Keratinocyte (primary cell): Measurements from ENCODE around the gene MRPL38. TPM values are rescaled to one million over a fixed set of nuclear protein-coding genes. Genes with fewer than 3 reads are reported as not detected.
"Not testable (repeated sequence)": the region's sequence is repeated elsewhere in the genome, so short reads cannot be mapped to it uniquely, and the experiment has no call there.

Experiments used
- DNase-seq: peaks from one replicate; pipeline ENCODE4 v3.0.0-alpha.2; 2011; ENCODE audit warnings: low read depth, missing footprints, low spot score
- FAIRE-seq: peaks from 2 replicates; lab custom pipeline; 2011; peaks lifted over from hg19 to GRCh38; lab: Jason Lieb, UNC
- H2AFZ ChIP-seq: 2 replicates; pipeline ENCODE4 v1.6.0; 2012; ENCODE audit warnings: low read length, control low read depth, inconsistent platforms; ENCODE audit not compliant: control insufficient read depth
- H3K27ac ChIP-seq: 2 replicates; pipeline ENCODE4 v1.5.1; 2011; ENCODE audit warnings: low read length; ENCODE audit not compliant: control insufficient read depth, insufficient read depth
- H3K27me3 ChIP-seq: 3 replicates; pipeline ENCODE4 v1.6.0; 2011; ENCODE audit warnings: low read length; ENCODE audit not compliant: control insufficient read depth, insufficient read depth; ENCODE audit errors: extremely low read depth
- H3K36me3 ChIP-seq, 2 experiments: 2 replicates in 1 of 2; 3 replicates in 1 of 2; pipeline ENCODE4 v1.5.1; 2011; ENCODE audit warnings: low read length in 2 of 2, mild to moderate bottlenecking in 1 of 2; ENCODE audit not compliant: control insufficient read depth in 2 of 2, insufficient read depth in 2 of 2; ENCODE audit errors: extremely low read depth in 1 of 2
- H3K4me1 ChIP-seq: 3 replicates; pipeline ENCODE4 v1.5.1; 2011; ENCODE audit warnings: low read length; ENCODE audit not compliant: control insufficient read depth, insufficient read depth; ENCODE audit errors: extremely low read depth
- H3K4me2 ChIP-seq: 3 replicates; pipeline ENCODE4 v1.6.0; 2011; ENCODE audit warnings: low read depth, low read length; ENCODE audit not compliant: control insufficient read depth, insufficient read depth; ENCODE audit errors: extremely low read depth
- H3K4me3 ChIP-seq, 3 experiments: fragments of 200-600 bp in 1 of 3; sonication (generic) in 1 of 3; 2 replicates in 2 of 3; 3 replicates in 1 of 3; pipeline ENCODE4 v1.5.1; 2011 to 2016; ENCODE audit warnings: low read length in 3 of 3, mild to moderate bottlenecking in 3 of 3, control low read depth in 2 of 3, inconsistent platforms in 1 of 3, low read depth in 1 of 3, mixed read lengths in 1 of 3, mixed run types in 1 of 3, moderate library complexity in 1 of 3; ENCODE audit not compliant: control insufficient read depth in 2 of 3, insufficient read depth in 2 of 3; ENCODE audit errors: extremely low read depth in 1 of 3
- H3K79me2 ChIP-seq: 2 replicates; pipeline ENCODE4 v1.6.0; 2012; ENCODE audit warnings: low read length; ENCODE audit not compliant: control insufficient read depth, insufficient read depth
- H3K9ac ChIP-seq: 3 replicates; pipeline ENCODE4 v1.6.0; 2011; ENCODE audit warnings: low read length; ENCODE audit not compliant: control insufficient read depth, insufficient read depth; ENCODE audit errors: extremely low read depth
- H3K9me1 ChIP-seq: 3 replicates; pipeline ENCODE4 v1.6.0; 2011; ENCODE audit warnings: low read length; ENCODE audit not compliant: control insufficient read depth, insufficient read depth; ENCODE audit errors: extremely low read depth
- H3K9me3 ChIP-seq: 2 replicates; pipeline ENCODE4 v1.5.1; 2012; ENCODE audit warnings: low read depth, low read length; ENCODE audit not compliant: control insufficient read depth
- H4K20me1 ChIP-seq: 3 replicates; pipeline ENCODE4 v1.6.0; 2011; ENCODE audit warnings: low read length; ENCODE audit not compliant: control insufficient read depth, insufficient read depth; ENCODE audit errors: extremely low read depth
- EZH2 ChIP-seq: IDR thresholded peaks from one replicate; pipeline ENCODE4 v1.6.1; 2012; ENCODE audit warnings: inconsistent platforms, mild to moderate bottlenecking, low read length, moderate library complexity
- dilution Hi-C: fragments of 300-500 bp; cut with MboI; formaldehyde crosslinking; loops from one replicate; pipeline ENCODE4 v1.7.0; 2020; ENCODE audit warnings: low sequenced_read_pairs; ENCODE audit not compliant: extremely low pct_ligation_motif_present
- polyA plus RNA-seq, 5 experiments: library from polyadenylated mRNA; depleted of rRNA in 3 of 5; stranded (reverse) in 3 of 5; stranded (forward) in 1 of 5; unstranded in 1 of 5; fragments of >200 nt; gene quantifications; 1 replicate in 1 of 5; 2 replicates in 3 of 5; 3 replicates in 1 of 5; pipeline versions ENCODE4 v1.2.1 to v1.2.3, GENCODE V29; 2011 to 2012; ENCODE audit warnings: missing spikeins in 2 of 5, low read depth in 1 of 5, low replicate concordance in 1 of 5
- TF ChIP-seq, protein P1 (sequence below), 3 experiments: IDR thresholded peaks in 1 of 3; conservative IDR thresholded peaks in 1 of 3; optimal IDR thresholded peaks in 1 of 3; 2 replicates in 2 of 3; 3 replicates in 1 of 3; pipeline versions ENCODE3 to v1.5.1; 2011; ENCODE audit warnings: low read length in 3 of 3, mild to moderate bottlenecking in 3 of 3, moderate library complexity in 2 of 3, control low read depth in 1 of 3, inconsistent platforms in 1 of 3; ENCODE audit not compliant: insufficient read depth in 2 of 3; ENCODE audit errors: extremely low read depth in 1 of 3

The MRPL38 gene
- polyA plus RNA-seq, 1 donor (not counting 4 experiments of a cell fraction or from before 2014, with no cell fraction given), result 25.2 TPM

DNA sequence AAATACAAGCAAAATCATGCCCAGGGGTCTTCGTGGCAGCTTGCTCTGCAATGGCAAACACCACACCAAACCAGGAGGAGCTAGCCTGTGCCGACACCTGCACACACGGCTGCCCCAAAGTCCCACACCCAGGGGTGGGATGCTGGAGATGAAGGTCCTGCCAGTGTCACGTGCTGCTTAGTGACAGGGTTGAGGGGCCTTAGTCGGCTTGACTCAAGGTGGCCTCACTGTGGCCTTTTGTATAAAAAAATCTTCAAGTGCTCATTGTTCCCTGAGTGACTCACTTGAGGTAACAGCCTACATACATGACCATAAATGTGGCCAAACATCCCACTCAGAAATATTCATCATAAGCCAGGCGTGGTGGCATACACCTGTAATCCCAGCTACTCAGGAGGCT, 15.2 kb downstream of the MRPL38 start:
- H3K79me2 ChIP-seq, result no peaks in the 10 kb centered on the region
- no peaks in the 10 kb centered on the region for H3K4me1 ChIP-seq
- peaks cover 6 to 7% of the 10 kb centered on the region in 2 experiments for H3K36me3 ChIP-seq
- H3K4me2 ChIP-seq, result no peak overlapping the region
- no peaks in the 10 kb centered on the region for H4K20me1 ChIP-seq
- DNase-seq, result no peak
- H3K4me3 ChIP-seq, result no peak overlapping the region
- FAIRE-seq, result no peak
- no peak overlapping the region for H3K27ac ChIP-seq
- dilution Hi-C loops, result no loop called here
- no peaks in the 10 kb centered on the region for H3K9me3 ChIP-seq
- TF ChIP-seq, protein P1, sequence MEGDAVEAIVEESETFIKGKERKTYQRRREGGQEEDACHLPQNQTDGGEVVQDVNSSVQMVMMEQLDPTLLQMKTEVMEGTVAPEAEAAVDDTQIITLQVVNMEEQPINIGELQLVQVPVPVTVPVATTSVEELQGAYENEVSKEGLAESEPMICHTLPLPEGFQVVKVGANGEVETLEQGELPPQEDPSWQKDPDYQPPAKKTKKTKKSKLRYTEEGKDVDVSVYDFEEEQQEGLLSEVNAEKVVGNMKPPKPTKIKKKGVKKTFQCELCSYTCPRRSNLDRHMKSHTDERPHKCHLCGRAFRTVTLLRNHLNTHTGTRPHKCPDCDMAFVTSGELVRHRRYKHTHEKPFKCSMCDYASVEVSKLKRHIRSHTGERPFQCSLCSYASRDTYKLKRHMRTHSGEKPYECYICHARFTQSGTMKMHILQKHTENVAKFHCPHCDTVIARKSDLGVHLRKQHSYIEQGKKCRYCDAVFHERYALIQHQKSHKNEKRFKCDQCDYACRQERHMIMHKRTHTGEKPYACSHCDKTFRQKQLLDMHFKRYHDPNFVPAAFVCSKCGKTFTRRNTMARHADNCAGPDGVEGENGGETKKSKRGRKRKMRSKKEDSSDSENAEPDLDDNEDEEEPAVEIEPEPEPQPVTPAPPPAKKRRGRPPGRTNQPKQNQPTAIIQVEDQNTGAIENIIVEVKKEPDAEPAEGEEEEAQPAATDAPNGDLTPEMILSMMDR (optimal IDR thresholded peaks at IDR 0.05 in 1 of 3, IDR thresholded peaks at IDR 0.05 in 1 of 3, conservative IDR thresholded peaks at IDR 0.05 in 1 of 3; ENCODE audit: extremely low read depth in 1 of 3, insufficient read depth in 2 of 3, low read length in 3 of 3), result no peak
- no peak for TF ChIP-seq EZH2
- H3K9ac ChIP-seq, result no peak overlapping the region
- H3K27me3 ChIP-seq, result no peaks in the 10 kb centered on the region
- no peaks in the 10 kb centered on the region for H3K9me1 ChIP-seq
- no peak overlapping the region for H2AFZ ChIP-seq

DNA sequence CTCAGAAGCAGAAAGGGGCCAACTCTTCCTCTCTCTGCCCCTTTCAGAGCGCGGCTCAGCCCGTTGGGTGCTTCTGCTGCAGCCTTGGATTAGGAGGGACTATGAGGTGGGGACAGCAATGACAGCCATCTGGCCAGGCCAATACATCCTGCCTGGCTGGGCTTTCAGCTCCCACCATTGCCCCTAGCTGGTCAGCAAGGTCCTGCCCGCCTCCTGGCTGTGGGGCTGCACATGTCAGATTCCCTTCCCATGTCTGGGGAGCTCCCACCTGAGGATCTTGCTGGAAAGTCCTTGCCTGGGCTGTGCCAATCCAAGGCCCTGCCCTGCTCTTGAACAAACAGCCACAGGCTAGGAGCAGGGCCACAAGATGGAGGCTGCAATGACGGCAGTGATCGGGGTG, 16.2 kb downstream of the MRPL38 start:
- Histone ChIP-seq H3K9me3 (no peaks in the 10 kb centered on the region), H3K4me2 (no peak overlapping the region), H4K20me1 (no peaks in the 10 kb centered on the region), H3K4me1 (no peaks in the 10 kb centered on the region), H3K9ac (no peak overlapping the region), H3K27ac (no peak overlapping the region), H3K79me2 (no peaks in the 10 kb centered on the region), H3K9me1 (no peaks in the 10 kb centered on the region), H2AFZ (no peak overlapping the region), H3K27me3 (no peaks in the 10 kb centered on the region), H3K36me3 (peaks cover 6 to 7% of the 10 kb centered on the region in 2 experiments), H3K4me3 (no peak overlapping the region)
- DNase-seq (no peak), FAIRE-seq (no peak)
- TF ChIP-seq, protein P1 (optimal IDR thresholded peaks at IDR 0.05 in 1 of 3, IDR thresholded peaks at IDR 0.05 in 1 of 3, conservative IDR thresholded peaks at IDR 0.05 in 1 of 3; ENCODE audit: extremely low read depth in 1 of 3, insufficient read depth in 2 of 3, low read length in 3 of 3), result no peak
- TF ChIP-seq EZH2, result no peak
- dilution Hi-C loops, result no loop called here

DNA sequence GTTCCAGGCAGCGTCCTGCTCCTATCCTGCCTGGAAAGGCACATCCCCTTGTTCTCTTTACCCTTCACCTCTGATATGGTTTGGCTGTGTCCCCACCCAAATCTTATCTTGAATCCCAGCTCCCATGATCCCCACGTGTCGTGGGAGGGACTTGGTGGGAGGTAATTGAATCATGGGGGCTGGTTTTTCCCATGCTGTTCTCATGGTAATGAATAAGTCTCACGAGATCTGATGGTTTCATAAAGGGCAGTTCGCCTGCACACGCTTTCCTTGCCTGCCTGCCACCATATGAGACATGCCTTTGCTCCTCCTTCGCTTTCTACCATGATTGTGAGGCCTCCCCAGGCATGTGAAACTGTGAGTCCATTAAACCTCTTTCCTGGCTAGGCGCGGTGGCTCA, 18.8 kb downstream of the MRPL38 start:
- not testable (repeated sequence) for FAIRE-seq, H4K20me1 ChIP-seq

More for the DNA sequence above, 18.8 kb downstream of the MRPL38 start:
- H3K4me2 ChIP-seq, DNase-seq, H3K79me2 ChIP-seq, H3K9ac ChIP-seq, H3K36me3 ChIP-seq, H3K4me1 ChIP-seq, H3K27ac ChIP-seq, dilution Hi-C loops, H3K9me1 ChIP-seq, H2AFZ ChIP-seq, H3K9me3 ChIP-seq, H3K27me3 ChIP-seq, H3K4me3 ChIP-seq: not testable (repeated sequence)
